Measurements from ENCODE around the gene CCDC69.
"Not testable (repeated sequence)": the region's sequence is repeated elsewhere in the genome, so short reads cannot be mapped to it uniquely, and the experiment has no call there.

CCDC69 gene

DNA sequence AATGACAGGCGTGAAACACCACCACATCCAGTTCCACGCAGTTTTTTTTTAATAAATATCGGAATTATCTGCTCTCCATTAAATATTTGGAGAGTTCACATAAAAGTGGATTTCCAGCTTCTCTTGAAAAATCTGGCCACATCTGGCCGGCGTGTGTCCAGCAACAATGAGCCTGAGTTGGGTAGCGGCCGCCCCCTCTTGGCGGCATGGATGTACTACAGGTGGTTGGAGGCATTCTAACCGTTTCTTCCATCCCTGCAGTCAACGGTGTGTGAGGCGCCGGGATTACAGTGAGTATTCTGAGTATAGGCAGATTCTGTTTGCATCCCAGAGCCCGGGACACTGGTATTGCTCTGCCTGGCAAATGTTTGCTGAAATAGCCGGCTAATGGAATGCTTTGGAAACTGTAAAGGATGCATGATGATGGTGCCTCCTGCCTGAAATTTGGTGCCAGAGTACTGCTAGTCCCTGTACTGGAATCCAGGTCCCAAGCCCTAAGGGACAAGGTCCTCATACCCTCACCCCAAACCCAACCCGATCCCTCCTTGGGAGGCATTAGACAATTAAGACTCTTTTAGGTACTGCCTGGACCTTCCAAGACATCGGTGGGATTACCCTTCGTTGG, 15.5 kb upstream of the CCDC69 start:
- 0 out of 2 replicates have a peak overlapping the region, but pooled peaks have one; percentile 15 for H3K4me3 ChIP-seq (replicated peaks; ENCODE audit: low read depth, low read length)
- TF ChIP-seq, protein P1, sequence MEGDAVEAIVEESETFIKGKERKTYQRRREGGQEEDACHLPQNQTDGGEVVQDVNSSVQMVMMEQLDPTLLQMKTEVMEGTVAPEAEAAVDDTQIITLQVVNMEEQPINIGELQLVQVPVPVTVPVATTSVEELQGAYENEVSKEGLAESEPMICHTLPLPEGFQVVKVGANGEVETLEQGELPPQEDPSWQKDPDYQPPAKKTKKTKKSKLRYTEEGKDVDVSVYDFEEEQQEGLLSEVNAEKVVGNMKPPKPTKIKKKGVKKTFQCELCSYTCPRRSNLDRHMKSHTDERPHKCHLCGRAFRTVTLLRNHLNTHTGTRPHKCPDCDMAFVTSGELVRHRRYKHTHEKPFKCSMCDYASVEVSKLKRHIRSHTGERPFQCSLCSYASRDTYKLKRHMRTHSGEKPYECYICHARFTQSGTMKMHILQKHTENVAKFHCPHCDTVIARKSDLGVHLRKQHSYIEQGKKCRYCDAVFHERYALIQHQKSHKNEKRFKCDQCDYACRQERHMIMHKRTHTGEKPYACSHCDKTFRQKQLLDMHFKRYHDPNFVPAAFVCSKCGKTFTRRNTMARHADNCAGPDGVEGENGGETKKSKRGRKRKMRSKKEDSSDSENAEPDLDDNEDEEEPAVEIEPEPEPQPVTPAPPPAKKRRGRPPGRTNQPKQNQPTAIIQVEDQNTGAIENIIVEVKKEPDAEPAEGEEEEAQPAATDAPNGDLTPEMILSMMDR (IDR thresholded peaks at IDR 0.05; ENCODE audit: low read depth, low read length, missing control alignments) = peak; percentile 80
- no peak for DNase-seq (ENCODE audit: extremely low read depth, low read depth)

DNA sequence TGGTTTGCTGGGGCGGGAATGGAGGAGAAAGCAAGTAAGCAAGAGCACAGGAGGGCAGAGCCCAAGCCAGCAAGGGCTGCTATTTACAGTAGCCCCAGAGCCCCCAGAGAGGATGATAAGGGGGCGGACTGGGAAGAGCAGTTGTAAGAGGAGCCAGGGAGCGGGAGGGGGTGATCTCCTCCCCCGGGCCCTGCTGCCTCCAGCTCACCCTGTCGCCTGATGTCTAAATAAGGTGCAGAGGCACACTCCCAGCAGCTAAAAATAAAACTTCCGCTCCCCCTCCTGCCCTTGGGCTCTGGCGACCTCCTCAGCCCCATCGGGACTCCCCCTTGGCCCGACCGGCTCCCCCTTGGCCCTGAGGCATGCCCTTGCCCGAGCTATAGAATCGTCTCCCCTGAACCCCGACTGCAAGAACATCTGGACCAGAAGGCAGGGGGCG, 14.4 kb upstream of the CCDC69 start:
- no peak overlapping the region for H3K4me3 ChIP-seq (replicated peaks; ENCODE audit: low read depth, low read length)
- DNase-seq (ENCODE audit: extremely low read depth, low read depth) = no peak
- TF ChIP-seq, protein P1 (IDR thresholded peaks at IDR 0.05; ENCODE audit: low read depth, low read length, missing control alignments) = no peak

DNA sequence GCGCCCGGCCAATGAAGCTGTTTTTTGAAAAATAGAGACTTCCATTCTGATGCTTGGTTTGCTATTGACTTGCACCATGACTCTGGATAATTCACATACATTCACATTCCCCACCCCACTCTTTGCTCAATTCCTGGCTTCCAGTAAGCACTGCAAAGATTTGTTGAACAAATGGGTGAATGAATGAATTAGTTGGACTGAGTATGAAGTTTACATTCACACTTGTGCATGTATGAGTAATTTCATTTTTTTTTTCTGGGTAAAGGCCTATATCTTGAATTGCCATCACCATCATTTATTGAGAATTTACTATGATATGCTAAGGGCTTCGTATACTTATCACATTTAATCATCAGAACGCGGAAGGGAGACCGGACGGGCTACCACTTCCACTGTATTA, 13.8 kb upstream of the CCDC69 start:
- no peak for DNase-seq (ENCODE audit: extremely low read depth, low read depth)
- no peak overlapping the region for H3K4me3 ChIP-seq (replicated peaks; ENCODE audit: low read depth, low read length)
- TF ChIP-seq, protein P1 (IDR thresholded peaks at IDR 0.05; ENCODE audit: low read depth, low read length, missing control alignments) = no peak

DNA sequence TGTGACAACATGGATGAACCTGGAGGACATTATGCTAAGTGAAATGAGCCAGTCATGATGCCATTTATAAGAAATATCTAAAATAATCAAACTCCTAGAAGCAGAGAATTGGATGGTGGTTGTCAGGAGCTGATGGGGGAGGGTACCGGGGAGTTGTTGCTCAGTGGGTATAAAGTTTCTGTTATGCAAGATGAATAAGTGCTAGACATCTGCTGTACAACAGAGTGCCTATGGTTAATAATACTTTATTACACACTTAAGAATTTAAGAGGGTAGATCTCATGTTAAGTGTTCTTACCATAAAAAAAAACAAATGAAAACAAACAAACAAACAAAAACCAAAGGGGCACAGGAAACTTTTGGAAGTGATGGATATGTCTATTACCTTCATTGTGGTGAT, 13.0 kb upstream of the CCDC69 start:
- TF ChIP-seq, protein P1 (IDR thresholded peaks at IDR 0.05; ENCODE audit: low read depth, low read length, missing control alignments) = no peak
- no peak for DNase-seq (ENCODE audit: extremely low read depth, low read depth)
- H3K4me3 ChIP-seq (replicated peaks; ENCODE audit: low read depth, low read length) = no peak overlapping the region

DNA sequence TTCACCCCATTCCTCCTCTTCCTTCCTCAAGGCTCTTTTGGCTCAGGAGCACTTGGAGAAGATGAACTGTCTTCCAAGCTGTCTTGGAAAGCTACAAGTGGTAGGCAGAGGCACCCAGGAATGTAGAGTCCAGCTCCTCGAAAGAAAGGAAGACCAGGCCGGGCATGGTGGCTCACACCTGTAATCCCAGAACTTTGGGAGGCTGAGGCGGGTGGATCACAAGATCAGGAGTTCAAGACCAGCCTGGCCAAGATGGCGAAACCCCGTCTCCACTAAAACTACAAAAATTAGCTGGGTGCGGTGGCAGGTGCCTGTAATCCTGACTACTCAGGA, 11.3 kb upstream of the CCDC69 start:
- DNase-seq (ENCODE audit: extremely low read depth, low read depth); H3K4me3 ChIP-seq (replicated peaks; ENCODE audit: low read depth, low read length): not testable (repeated sequence)

DNA sequence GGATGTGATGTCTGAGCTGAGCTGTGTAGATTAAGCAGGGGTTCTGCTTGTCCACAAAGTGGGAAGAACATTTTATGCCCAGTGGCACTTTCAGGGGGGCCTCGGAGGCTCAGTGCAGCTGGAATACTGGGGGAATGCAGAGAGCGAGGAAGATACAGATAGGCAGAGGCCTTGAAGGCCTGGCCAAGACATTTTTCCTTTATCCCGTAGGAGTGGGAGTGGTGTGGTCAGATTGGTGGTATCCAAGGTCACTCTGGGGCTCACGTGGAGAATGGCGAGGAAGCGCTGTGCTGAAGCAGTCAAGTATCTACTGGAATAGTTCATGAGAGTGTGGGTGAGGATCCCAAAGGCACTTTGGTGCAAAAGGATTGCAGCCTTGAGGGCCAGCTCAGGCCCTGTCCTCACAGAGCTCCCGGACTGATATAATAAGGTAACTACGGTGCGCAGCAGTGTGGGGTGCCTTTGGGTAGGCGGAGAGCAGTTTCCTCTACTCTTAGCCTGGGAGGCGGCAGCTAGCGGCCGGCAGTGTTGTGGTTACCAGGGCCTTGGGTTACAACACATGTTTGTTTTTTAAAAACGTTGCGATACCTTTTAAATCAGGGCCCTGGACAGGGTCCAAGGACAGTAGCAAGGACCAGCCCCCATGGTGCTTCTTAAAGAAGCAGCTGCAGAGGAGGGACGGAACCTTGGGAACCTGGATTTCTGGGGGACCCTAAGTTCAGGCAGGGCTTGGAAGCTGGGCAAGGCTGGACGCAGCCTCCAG, 10.8 kb upstream of the CCDC69 start:
- no peak overlapping the region for H3K4me3 ChIP-seq (replicated peaks; ENCODE audit: low read depth, low read length)
- TF ChIP-seq, protein P1 (IDR thresholded peaks at IDR 0.05; ENCODE audit: low read depth, low read length, missing control alignments) = no peak
- peak; percentile 38 for DNase-seq (ENCODE audit: extremely low read depth, low read depth)

DNA sequence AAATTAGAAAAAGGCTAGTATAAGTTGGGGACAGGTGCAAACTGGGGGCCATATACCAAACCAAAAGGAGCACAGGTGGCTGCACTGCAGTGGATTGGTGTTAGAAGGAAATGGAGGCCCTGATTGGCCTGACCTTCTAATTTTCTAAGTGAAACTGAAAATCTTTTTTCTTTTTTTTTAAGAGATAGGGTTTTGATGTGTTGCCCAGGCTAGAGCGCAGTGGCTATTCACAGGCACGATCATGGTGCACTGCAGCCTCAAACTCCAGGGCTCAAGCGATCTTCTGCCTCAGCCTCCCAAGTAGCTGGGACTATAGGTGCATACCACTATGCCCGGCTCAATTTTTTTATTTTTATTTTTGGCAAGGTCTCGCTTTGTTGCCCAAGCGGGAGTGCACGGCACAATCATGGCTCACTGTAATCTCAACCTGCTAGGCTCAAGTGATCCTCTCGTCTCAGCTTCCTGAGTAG, 9.8 kb upstream of the CCDC69 start:
- TF ChIP-seq, protein P1 (IDR thresholded peaks at IDR 0.05; ENCODE audit: low read depth, low read length, missing control alignments) = no peak
- DNase-seq (ENCODE audit: extremely low read depth, low read depth) = no peak
- no peak overlapping the region for H3K4me3 ChIP-seq (replicated peaks; ENCODE audit: low read depth, low read length)

All from HFF-Myc (cell line).